ENCODE measurements around the gene SPRED2.
"Not testable (repeated sequence)": the region's sequence is repeated elsewhere in the genome, so short reads cannot be mapped to it uniquely, and the experiment has no call there.

- not testable (repeated sequence) for TF ChIP-seq POLR2AphosphoS5, CTCF, EP300, POLR2A (IDR thresholded peaks at IDR 0.05)
Measured at GRCh38 chr2:65338830-65339495, 93.4 kb downstream of the SPRED2 start.

Data from stomach (tissue), 4 donors.